HPDE6-E6E7 (cell line): ENCODE data around the gene GSPT1.
"Not testable (repeated sequence)": the region's sequence is repeated elsewhere in the genome, so short reads cannot be mapped to it uniquely, and the experiment has no call there.

Experiments
- DNase-seq: peaks from one replicate; pipeline ENCODE4 v3.0.0; 2011; ENCODE audit warnings: missing footprints; ENCODE audit errors: extremely low spot score

GSPT1 gene

GRCh38 chr16:11915644-11916523 is at the start of gene GSPT1:
TSS of gene GSPT1 (minus strand) at chr16:11915956. CDS start at chr16:11915720, 236 bp downstream.
- DNase-seq, result peak; percentile 92

- DNase-seq, result no peak
Measured at GRCh38 chr16:11964761-11965551, 49.2 kb upstream of the GSPT1 start, which contains the start of gene TNFRSF17. TSS of gene TNFRSF17 (plus strand) at chr16:11965210. CDS start at chr16:11965325, 115 bp downstream.

DNA sequence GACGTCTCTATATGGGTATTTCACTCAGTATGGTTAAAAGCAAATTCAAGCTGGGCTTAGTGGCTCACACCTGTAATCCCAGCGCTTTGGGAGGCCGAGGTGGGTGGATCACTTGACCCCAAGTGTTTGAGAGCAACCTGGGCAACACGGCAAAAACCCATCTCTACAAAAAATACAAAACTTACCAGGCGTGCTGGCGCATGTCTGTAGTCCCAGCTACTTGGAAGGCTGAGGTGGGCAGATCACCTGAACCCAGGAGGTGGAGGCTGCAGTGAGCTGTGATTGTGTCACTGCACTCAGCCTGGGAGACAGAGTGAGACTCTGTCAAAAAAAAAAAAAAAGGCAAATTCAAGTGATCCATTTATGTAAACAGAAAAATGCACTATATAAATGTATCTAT is 48.0 kb upstream of the GSPT1 start:
- no peak for DNase-seq

- DNase-seq, result not testable (repeated sequence)
Measured at GRCh38 chr16:11962978-11963377, 47.2 kb upstream of the GSPT1 start.

DNA sequence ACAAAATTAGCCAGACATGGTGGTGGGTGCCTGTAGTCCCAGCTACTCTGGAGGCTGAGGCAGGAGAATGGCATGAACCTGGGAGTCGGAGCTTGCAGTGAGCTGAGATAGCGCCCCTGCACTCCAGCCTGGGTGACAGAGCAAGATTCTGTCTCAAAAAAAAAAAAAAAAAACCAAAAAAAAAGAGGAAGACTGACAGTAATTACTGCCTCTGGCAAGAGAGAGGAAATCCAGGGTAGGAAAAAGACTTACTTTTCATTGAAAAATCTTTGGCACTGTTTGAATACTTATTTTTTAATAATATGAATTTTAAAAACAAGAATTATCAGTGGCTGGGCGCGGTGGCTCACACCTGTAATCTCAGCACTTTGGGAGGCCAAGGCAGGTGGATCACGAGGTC is 46.7 kb upstream of the GSPT1 start:
- not testable (repeated sequence) for DNase-seq

DNA sequence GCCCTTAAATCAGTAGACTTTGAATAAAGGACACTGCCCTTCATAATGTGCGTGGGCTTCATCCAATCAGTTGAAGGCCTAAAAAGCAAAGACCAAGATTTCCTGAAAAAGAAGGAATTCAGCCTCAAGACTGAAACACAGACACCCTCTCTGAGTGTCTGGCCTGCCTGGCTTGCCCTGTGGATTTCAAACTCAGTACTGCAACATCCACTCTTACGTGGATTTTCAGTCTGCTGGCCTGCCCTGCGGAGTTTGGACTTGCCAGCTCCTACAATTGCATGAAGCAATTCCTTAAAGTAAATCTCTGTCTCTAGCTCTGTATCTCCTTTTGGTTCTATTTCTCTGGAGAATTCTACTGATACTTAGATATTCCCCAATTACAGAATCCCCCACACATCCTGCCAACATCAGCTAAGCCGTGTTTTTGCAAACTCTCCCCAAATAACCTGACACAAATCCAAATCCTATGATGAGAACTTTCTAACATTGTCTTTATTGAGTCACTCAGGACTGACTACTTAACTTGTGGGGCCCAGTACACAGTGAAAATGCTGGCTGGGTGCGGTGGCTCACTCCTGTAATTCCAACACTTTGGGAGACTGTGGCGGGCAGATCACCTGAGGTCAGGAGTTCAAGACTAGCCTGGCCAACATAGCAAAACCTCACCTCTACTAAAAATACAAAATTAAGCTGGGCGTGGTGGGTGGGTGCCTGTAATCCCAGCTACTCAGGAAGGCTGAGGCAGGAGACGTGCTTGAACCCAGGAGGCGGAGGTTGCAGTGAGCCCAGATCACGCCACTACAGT is 42.0 kb upstream of the GSPT1 start:
- no peak for DNase-seq

DNA sequence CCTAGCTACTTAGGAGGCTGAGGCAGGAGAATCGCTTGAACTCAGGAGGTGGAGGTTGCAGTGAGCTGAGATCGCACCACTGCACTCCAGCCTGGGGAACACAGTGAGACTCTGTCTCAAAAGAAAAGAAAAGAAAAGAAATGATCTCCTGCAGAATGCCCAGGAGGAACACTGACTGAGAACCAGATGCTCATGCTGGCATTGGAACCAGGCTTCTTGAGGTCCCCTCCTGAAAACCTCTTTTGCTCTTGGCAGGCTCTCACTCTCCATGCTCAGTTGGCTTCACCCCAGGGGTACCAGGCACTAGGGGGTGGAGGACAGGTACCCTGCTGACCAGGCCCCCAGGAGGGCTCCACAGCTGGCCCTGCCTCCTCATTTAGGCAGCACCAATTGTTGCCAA is 40.8 kb upstream of the GSPT1 start:
- DNase-seq, result no peak

DNA sequence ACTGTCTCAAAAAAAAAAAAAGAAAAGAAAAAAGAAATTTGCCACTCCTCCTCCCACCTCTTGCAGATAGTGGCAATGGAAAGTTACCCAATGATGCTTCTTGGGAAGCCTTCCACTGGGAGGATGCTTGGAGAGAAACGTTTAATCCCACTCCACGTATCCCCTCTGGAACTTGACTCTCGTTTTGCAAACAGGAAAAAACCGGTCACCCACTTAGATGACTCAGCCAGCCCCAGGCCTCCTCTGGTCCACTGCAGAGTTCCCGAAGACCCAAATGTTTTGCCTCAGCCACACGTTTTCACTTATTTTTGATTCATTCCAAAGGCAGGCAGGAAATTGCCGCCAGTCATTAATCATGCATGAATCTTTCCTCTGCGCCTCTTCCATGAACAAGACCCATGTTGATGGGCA is 40.0 kb upstream of the GSPT1 start:
- DNase-seq, result no peak

DNA sequence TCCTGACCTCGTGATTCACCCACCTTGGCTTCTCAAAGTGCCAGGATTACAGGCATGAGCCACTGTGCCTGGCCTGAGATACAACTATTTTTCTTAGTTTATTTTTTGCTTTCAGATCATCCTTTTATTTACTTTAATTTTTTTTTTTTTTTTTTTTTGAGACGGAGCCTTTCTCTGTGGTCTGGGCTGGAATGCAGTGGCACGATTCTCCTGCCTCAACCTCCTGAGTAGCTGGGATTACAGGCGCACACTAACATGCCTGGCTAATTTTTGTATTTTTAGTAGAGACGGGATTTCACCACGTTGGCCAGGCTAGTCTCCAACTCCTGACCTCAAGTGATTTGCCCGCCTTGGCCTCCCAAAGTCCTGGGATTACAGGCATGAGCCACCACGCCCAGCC is 37.8 kb upstream of the GSPT1 start:
- DNase-seq, result not testable (repeated sequence)

GRCh38 chr16:11950388-11950787 is 34.6 kb upstream of the GSPT1 start:
- DNase-seq, result no peak

DNA sequence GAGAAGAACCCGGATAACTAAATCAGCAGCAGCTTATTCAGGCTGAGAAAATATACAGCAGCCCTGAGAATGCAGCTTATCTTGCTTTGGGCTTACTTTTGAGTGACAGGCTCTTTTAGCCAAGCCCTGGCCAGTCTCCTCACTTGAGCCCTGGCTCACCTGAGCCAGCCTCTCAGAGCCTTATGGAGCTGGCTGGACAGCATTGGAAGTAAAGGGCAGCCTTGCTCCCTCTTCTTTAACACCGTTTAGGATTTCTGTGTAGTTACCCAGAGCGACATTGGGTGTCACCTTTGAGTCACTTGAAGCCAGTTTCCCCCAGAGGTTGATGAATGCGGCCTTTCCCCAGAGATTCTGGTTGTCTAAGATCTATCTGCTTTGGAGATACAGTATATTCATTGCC is 33.8 kb upstream of the GSPT1 start:
- peak; percentile 51 for DNase-seq

GRCh38 chr16:11948819-11949218 is 33.1 kb upstream of the GSPT1 start:
- DNase-seq, result no peak

- DNase-seq, result no peak
Measured at GRCh38 chr16:11946433-11946832, 30.7 kb upstream of the GSPT1 start.

GRCh38 chr16:11941945-11942344 is 26.2 kb upstream of the GSPT1 start, which contains the start of gene NPIPB2:
TSS of gene NPIPB2 (minus strand) at chr16:11942045. CDS start at chr16:11942045, 0 bp downstream.
- DNase-seq, result not testable (repeated sequence)

GRCh38 chr16:11927350-11927749 is 11.6 kb upstream of the GSPT1 start:
- not testable (repeated sequence) for DNase-seq

GRCh38 chr16:11924046-11924445 is 8.3 kb upstream of the GSPT1 start:
- DNase-seq, result not testable (repeated sequence)

GRCh38 chr16:11916524-11917285 is 949 bp upstream of the GSPT1 start:
- peak; percentile 48 for DNase-seq

DNA sequence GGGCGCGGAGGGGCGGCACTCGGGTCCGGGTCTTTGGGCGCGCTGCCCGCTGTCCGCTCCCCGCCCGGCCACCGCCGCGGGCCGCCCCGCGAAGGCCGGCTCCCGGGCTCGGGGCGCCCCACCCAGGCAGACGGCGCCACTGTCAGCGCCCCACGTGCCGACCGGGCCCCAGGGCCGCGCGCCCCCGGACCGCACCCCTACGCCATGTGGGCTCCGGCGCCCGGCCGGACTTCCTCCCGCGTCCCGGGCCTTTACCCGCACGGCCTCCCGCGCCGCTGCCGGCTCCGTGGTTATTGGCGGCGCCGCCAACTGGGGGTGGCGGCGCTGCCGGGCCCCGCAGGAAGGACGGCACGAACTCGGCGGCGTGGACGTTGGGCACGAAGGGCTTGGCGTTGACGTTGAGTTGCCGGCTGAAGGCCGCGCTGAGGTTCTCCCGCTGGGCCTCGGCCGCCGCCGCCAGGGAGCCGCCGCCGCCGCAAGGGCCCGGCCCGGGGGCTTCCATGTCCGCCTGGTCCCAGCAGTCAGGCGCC is 577 bp downstream of the GSPT1 start:
- peak; percentile 28 for DNase-seq

GRCh38 chr16:11914210-11915113 is 1.3 kb downstream of the GSPT1 start:
- DNase-seq, result peak; percentile 8
